Smooth muscle cell (in vitro differentiated cells): Measurements from ENCODE around the gene SYNE2. TPM values are rescaled to one million over a fixed set of nuclear protein-coding genes. Genes with fewer than 3 reads are reported as not detected.
"Not testable (repeated sequence)": the region's sequence is repeated elsewhere in the genome, so short reads cannot be mapped to it uniquely, and the experiment has no call there.

Source experiments
- DNase-seq: peaks from one replicate; lab custom pipeline; 2025; ENCODE audit not compliant: unreplicated experiment; lab: John Stamatoyannopoulos, UW
- H2AFZ ChIP-seq: fragments of 200-600 bp; sonication (generic); 2 replicates; pipeline ENCODE4 v1.6.0; 2016; ENCODE audit warnings: antibody characterized with exemption, low read depth, mild to moderate bottlenecking
- H3F3A ChIP-seq: fragments of 200-600 bp; sonication (generic); 2 replicates; pipeline ENCODE4 v1.6.0; 2017; ENCODE audit warnings: antibody characterized with exemption, low read depth
- H3K27ac ChIP-seq: fragments of 200-600 bp; sonication (generic); 2 replicates; pipeline ENCODE4 v1.5.1; 2016; ENCODE audit warnings: low read depth, mild to moderate bottlenecking
- H3K27me3 ChIP-seq: fragments of 200-600 bp; sonication (generic); 2 replicates; pipeline ENCODE4 v1.6.1; 2016; ENCODE audit warnings: low read depth, mild to moderate bottlenecking
- H3K36me3 ChIP-seq: fragments of 200-600 bp; sonication (generic); 2 replicates; pipeline ENCODE4 v1.5.1; 2016; ENCODE audit warnings: low read depth
- H3K4me1 ChIP-seq: fragments of 200-600 bp; sonication (generic); 2 replicates; pipeline ENCODE4 v1.5.1; 2016; ENCODE audit warnings: low read depth
- H3K4me2 ChIP-seq: fragments of 200-600 bp; sonication (generic); 2 replicates; pipeline ENCODE4 v1.6.0; 2016; ENCODE audit warnings: mild to moderate bottlenecking
- H3K4me3 ChIP-seq: fragments of 200-600 bp; sonication (generic); 2 replicates; pipeline ENCODE4 v1.5.1; 2016; ENCODE audit warnings: mild to moderate bottlenecking
- H3K79me2 ChIP-seq: fragments of 200-600 bp; sonication (generic); 2 replicates; pipeline ENCODE4 v1.6.0; 2016; ENCODE audit warnings: low read depth, mild to moderate bottlenecking
- H3K9ac ChIP-seq: fragments of 200-600 bp; sonication (generic); 2 replicates; pipeline ENCODE4 v1.6.0; 2016; ENCODE audit warnings: low read depth
- H3K9me3 ChIP-seq: fragments of 200-600 bp; sonication (generic); replicated peaks from 2 replicates; pipeline ENCODE4 v1.5.1; 2016; ENCODE audit warnings: low read depth
- H4K20me1 ChIP-seq: fragments of 200-600 bp; sonication (generic); 2 replicates; pipeline ENCODE4 v1.6.0; 2016; ENCODE audit warnings: low read depth
- WGBS: methylation state at CpG from one replicate; pipeline ENCODE4 v1.1.7; 2016; ENCODE audit warnings: low lambda C conversion rate; 5-methylcytosine and 5-hydroxymethylcytosine counted together
- polyA plus RNA-seq: library from polyadenylated mRNA; unstranded; fragments of >200 nt; fragmentation: Nextera tagmentation; extraction: Ambion mirVana; gene quantifications from 2 replicates; pipeline ENCODE4 v1.2.1, GENCODE V29; 2016
- total RNA-seq: library from RNA; depleted of rRNA; stranded (reverse); fragments of >200 nt; gene quantifications from 2 replicates; pipeline ENCODE4 v1.2.3, GENCODE V29; 2014
- TF ChIP-seq, protein P1 (sequence below): fragments of 200-600 bp; sonication (generic); IDR thresholded peaks from 2 replicates; pipeline ENCODE4 v1.5.1; 2017; ENCODE audit warnings: borderline replicate concordance, mild to moderate bottlenecking, antibody characterized with exemption; ENCODE audit not compliant: insufficient read depth, poor library complexity, severe bottlenecking

Gene SYNE2
- total and polyA plus RNA-seq, 2 experiments from 2014 or later: 4.8 to 20.9 TPM

GRCh38 chr14:63867933-63868921, 15.4 kb downstream of the SYNE2 start:
- no peak overlapping the region for H3K27ac ChIP-seq
- DNase-seq: no peak
- no peak overlapping the region for H3K9ac ChIP-seq
- no peaks in the 10 kb centered on the region for H3K27me3 ChIP-seq
- H3K9me3 ChIP-seq: no peaks in the 10 kb centered on the region
- no peaks in the 10 kb centered on the region for H3K36me3 ChIP-seq
- 95% methylated on average over 6 of the region's 6 CpGs for WGBS
- H4K20me1 ChIP-seq: no peaks in the 10 kb centered on the region
- no peaks in the 10 kb centered on the region for H3K79me2 ChIP-seq
- H3K4me1 ChIP-seq: peaks cover 7% of the 10 kb centered on the region
- H3K4me2 ChIP-seq: no peak overlapping the region
- H3F3A ChIP-seq: no peaks in the 10 kb centered on the region
- no peak overlapping the region for H2AFZ ChIP-seq
- TF ChIP-seq, protein P1, sequence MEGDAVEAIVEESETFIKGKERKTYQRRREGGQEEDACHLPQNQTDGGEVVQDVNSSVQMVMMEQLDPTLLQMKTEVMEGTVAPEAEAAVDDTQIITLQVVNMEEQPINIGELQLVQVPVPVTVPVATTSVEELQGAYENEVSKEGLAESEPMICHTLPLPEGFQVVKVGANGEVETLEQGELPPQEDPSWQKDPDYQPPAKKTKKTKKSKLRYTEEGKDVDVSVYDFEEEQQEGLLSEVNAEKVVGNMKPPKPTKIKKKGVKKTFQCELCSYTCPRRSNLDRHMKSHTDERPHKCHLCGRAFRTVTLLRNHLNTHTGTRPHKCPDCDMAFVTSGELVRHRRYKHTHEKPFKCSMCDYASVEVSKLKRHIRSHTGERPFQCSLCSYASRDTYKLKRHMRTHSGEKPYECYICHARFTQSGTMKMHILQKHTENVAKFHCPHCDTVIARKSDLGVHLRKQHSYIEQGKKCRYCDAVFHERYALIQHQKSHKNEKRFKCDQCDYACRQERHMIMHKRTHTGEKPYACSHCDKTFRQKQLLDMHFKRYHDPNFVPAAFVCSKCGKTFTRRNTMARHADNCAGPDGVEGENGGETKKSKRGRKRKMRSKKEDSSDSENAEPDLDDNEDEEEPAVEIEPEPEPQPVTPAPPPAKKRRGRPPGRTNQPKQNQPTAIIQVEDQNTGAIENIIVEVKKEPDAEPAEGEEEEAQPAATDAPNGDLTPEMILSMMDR: no peak
- H3K4me3 ChIP-seq: no peak overlapping the region

GRCh38 chr14:63869940-63870752, 17.3 kb downstream of the SYNE2 start:
- H3K36me3 ChIP-seq, H4K20me1 ChIP-seq, H3F3A ChIP-seq, H3K4me3 ChIP-seq, H2AFZ ChIP-seq, H3K9ac ChIP-seq, H3K9me3 ChIP-seq, H3K4me2 ChIP-seq, H3K4me1 ChIP-seq, H3K79me2 ChIP-seq, H3K27me3 ChIP-seq, H3K27ac ChIP-seq, DNase-seq: not testable (repeated sequence)
- 94% methylated on average over 1 of the region's 2 CpGs for WGBS

GRCh38 chr14:63870753-63871037, 17.9 kb downstream of the SYNE2 start:
- not testable (repeated sequence) for H4K20me1 ChIP-seq, H3K27me3 ChIP-seq, H3K9ac ChIP-seq, H3K4me3 ChIP-seq, H3F3A ChIP-seq, DNase-seq, H3K4me1 ChIP-seq, H3K4me2 ChIP-seq, H3K9me3 ChIP-seq, H3K27ac ChIP-seq, H2AFZ ChIP-seq, H3K36me3 ChIP-seq, H3K79me2 ChIP-seq
- 48% methylated on average over 1 of the region's 1 CpG for WGBS

GRCh38 chr14:63874223-63874622, 21.4 kb downstream of the SYNE2 start:
- Histone ChIP-seq H3F3A (no peaks in the 10 kb centered on the region), H3K4me1 (peaks cover 6% of the 10 kb centered on the region), H3K36me3 (no peaks in the 10 kb centered on the region), H4K20me1 (no peaks in the 10 kb centered on the region), H3K27me3 (no peaks in the 10 kb centered on the region), H3K27ac (no peak overlapping the region), H3K9ac (no peak overlapping the region), H3K4me3 (no peak overlapping the region), H2AFZ (no peak overlapping the region), H3K4me2 (no peak overlapping the region), H3K9me3 (no peaks in the 10 kb centered on the region), H3K79me2 (no peaks in the 10 kb centered on the region)
- WGBS: 71% methylated on average over 3 of the region's 3 CpGs
- no peak for DNase-seq
- TF ChIP-seq, protein P1: no peak
